ENCODE results near the gene ARFGEF2.
A peak's percentile ranks its signal among the peaks of the same experiment; 100 is the strongest.

The ARFGEF2 gene

GRCh38 chr20:48899881-48900280, 21.6 kb upstream of the ARFGEF2 start:
- no peak for DNase-seq (ENCODE audit: low spot score)

GRCh38 chr20:48901326-48901725, 20.2 kb upstream of the ARFGEF2 start:
- no peak for DNase-seq (ENCODE audit: low spot score)

GRCh38 chr20:48903705-48904104, 17.8 kb upstream of the ARFGEF2 start:
- no peak for DNase-seq (ENCODE audit: low spot score)

- DNase-seq (ENCODE audit: low spot score): peak; percentile 61
Observed at GRCh38 chr20:48904566-48905296, 16.8 kb upstream of the ARFGEF2 start.

- no peak for DNase-seq (ENCODE audit: low spot score)
Observed at GRCh38 chr20:48905297-48905647, 16.2 kb upstream of the ARFGEF2 start.

- no peak for DNase-seq (ENCODE audit: low spot score)
Observed at GRCh38 chr20:48906221-48906877, 15.2 kb upstream of the ARFGEF2 start.

- DNase-seq (ENCODE audit: low spot score): no peak
Observed at GRCh38 chr20:48908656-48909319, 12.7 kb upstream of the ARFGEF2 start.

GRCh38 chr20:48909910-48910309, 11.6 kb upstream of the ARFGEF2 start:
- DNase-seq (ENCODE audit: low spot score): no peak

GRCh38 chr20:48910347-48910781, 11.1 kb upstream of the ARFGEF2 start:
- DNase-seq (ENCODE audit: low spot score): no peak

GRCh38 chr20:48912065-48912464, 9.4 kb upstream of the ARFGEF2 start:
- no peak for DNase-seq (ENCODE audit: low spot score)

GRCh38 chr20:48916699-48917098, 4.8 kb upstream of the ARFGEF2 start:
- DNase-seq (ENCODE audit: low spot score): no peak

- DNase-seq (ENCODE audit: low spot score): no peak
Observed at GRCh38 chr20:48919336-48919881, 2.1 kb upstream of the ARFGEF2 start.

- DNase-seq (ENCODE audit: low spot score): no peak
Observed at GRCh38 chr20:48919882-48920526, 1.5 kb upstream of the ARFGEF2 start.

- no peak for DNase-seq (ENCODE audit: low spot score)
Observed at GRCh38 chr20:48920527-48921167, 864 bp upstream of the ARFGEF2 start.

- DNase-seq (ENCODE audit: low spot score): peak; percentile 78
Observed at GRCh38 chr20:48921883-48922820, 641 bp downstream of the ARFGEF2 start.

GRCh38 chr20:48923149-48923718, 1.7 kb downstream of the ARFGEF2 start:
- DNase-seq (ENCODE audit: low spot score): no peak

- DNase-seq (ENCODE audit: low spot score): no peak
Observed at GRCh38 chr20:48924756-48925109, 3.2 kb downstream of the ARFGEF2 start.

GRCh38 chr20:48926267-48926666, 4.8 kb downstream of the ARFGEF2 start:
- no peak for DNase-seq (ENCODE audit: low spot score)

GRCh38 chr20:48926821-48927220, 5.3 kb downstream of the ARFGEF2 start:
- DNase-seq (ENCODE audit: low spot score): no peak

Data from kidney tubule cell (primary cell).